Fibroblast of lung (primary cell): ENCODE results near the gene CCSER2. TPM values are rescaled to one million over a fixed set of nuclear protein-coding genes. Genes with fewer than 3 reads are reported as not detected.

Experiments used
- DNase-seq, 2 donors: peaks; one replicate each; pipeline versions ENCODE4 v3.0.0 to v3.0.0-alpha.2; 2010; ENCODE audit warnings: low read depth in 2 of 2
- H2AFZ ChIP-seq: 2 replicates; pipeline ENCODE4 v1.5.1; 2012; ENCODE audit warnings: low read length, control low read depth, inconsistent platforms
- H3K27ac ChIP-seq: 2 replicates; pipeline ENCODE4 v1.5.1; 2011; ENCODE audit warnings: low read length, control low read depth; ENCODE audit not compliant: insufficient read depth
- H3K27me3 ChIP-seq: 2 replicates; pipeline ENCODE4 v1.5.1; 2011; ENCODE audit warnings: mild to moderate bottlenecking, low read length; ENCODE audit not compliant: control insufficient read depth, insufficient read depth
- H3K36me3 ChIP-seq: 2 replicates; pipeline ENCODE4 v1.5.1; 2011; ENCODE audit warnings: low read length; ENCODE audit not compliant: control insufficient read depth, insufficient read depth
- H3K4me1 ChIP-seq: 2 replicates; pipeline ENCODE4 v1.5.1; 2011; ENCODE audit warnings: low read length; ENCODE audit not compliant: control insufficient read depth, insufficient read depth; ENCODE audit errors: extremely low read depth
- H3K4me2 ChIP-seq: 2 replicates; pipeline ENCODE4 v1.5.1; 2011; ENCODE audit warnings: low read length, control low read depth; ENCODE audit not compliant: insufficient read depth; ENCODE audit errors: extremely low read depth
- H3K4me3 ChIP-seq, 4 experiments: fragments of 200-600 bp in 1 of 4; sonication (generic) in 1 of 4; replicated peaks in 1 of 4; 2 replicates each; pipeline ENCODE4 v1.5.1; 2011 to 2016; ENCODE audit warnings: low read length in 4 of 4, low read depth in 3 of 4, mild to moderate bottlenecking in 3 of 4, control low read depth in 2 of 4, inconsistent platforms in 1 of 4, mixed read lengths in 1 of 4; ENCODE audit not compliant: insufficient read depth in 1 of 4; ENCODE audit errors: control extremely low read depth in 1 of 4
- H3K79me2 ChIP-seq: 2 replicates; pipeline ENCODE4 v1.5.1; 2012; ENCODE audit warnings: mild to moderate bottlenecking, low read length, inconsistent platforms; ENCODE audit not compliant: control insufficient read depth, insufficient read depth
- H3K9ac ChIP-seq: 2 replicates; pipeline ENCODE4 v1.5.1; 2011; ENCODE audit warnings: mild to moderate bottlenecking, low read length, control low read depth; ENCODE audit not compliant: insufficient read depth
- H3K9me3 ChIP-seq: 2 replicates; pipeline ENCODE4 v1.5.1; 2012; ENCODE audit warnings: low read depth, low read length; ENCODE audit not compliant: control insufficient read depth, insufficient read depth
- H4K20me1 ChIP-seq: 2 replicates; pipeline ENCODE4 v1.5.1; 2011; ENCODE audit warnings: low read length; ENCODE audit not compliant: control insufficient read depth, insufficient read depth; ENCODE audit errors: extremely low read depth
- EZH2 ChIP-seq: IDR thresholded peaks from 2 replicates; pipeline ENCODE4 v1.5.1; 2012; ENCODE audit warnings: low read length, control low read depth, mild to moderate bottlenecking; ENCODE audit errors: missing control alignments
- polyA plus RNA-seq, 2 donors: library from polyadenylated mRNA; depleted of rRNA in 1 of 2; stranded (reverse) in 1 of 2; unstranded in 1 of 2; fragments of >200 nt; gene quantifications; 2 replicates each; pipeline ENCODE4 v1.2.1, GENCODE V29; 2011 to 2012; ENCODE audit warnings: missing spikeins in 1 of 2
- total RNA-seq: library from RNA; depleted of rRNA; stranded (reverse); fragments of >200 nt; gene quantifications from 2 replicates; pipeline ENCODE4 v1.2.1, GENCODE V29; 2014
- TF ChIP-seq, protein P1 (sequence below), 2 donors: IDR thresholded peaks in 1 of 2; conservative IDR thresholded peaks in 1 of 2; 1 replicate in 1 of 2; 2 replicates in 1 of 2; pipeline ENCODE4 v1.5.1; 2011 to 2012; ENCODE audit warnings: low read length in 2 of 2, control low read depth in 1 of 2, inconsistent platforms in 1 of 2, low read depth in 1 of 2, mild to moderate bottlenecking in 1 of 2

Gene CCSER2
- total and polyA plus RNA-seq, 2 donors (not counting 1 experiment from before 2014, with no cell fraction given), result 28.2 to 65.4 TPM

DNA sequence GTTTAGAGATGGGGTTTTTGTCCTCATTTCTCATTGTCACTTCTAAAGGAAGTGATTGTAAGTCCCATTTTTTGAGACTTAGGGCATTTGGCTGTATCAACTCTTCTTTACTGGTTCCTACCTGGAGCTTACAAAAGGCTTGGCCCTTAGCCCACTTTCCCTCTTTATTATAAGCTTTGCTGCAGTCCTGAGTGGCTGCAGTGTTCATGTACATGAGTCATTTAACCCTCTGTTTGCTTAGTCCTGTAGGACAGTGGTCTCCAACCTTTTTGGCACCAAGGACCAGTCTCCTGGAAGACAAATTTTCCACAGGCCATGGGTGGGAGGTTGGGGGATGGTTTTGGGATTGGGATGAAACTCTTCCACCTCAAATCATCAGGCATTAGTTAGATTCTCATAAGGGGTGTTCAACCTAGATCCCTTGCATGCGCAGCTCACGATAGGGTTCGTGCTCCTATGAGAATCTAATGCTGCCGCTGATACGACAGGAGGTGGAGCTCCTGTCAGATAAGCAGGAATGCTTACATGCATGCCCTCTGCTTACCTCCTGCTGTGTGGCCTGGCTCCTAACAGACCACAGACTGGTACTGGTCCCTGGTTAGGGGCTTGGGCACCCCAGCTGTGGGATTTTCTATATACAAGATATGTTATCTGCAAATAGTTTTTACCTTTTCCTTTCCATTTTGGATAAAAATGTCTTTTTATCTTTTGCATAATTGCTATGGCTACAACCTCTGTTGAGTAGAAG is 99.7 kb downstream of the CCSER2 start:
- Histone ChIP-seq H3K4me2 (no peak overlapping the region), H2AFZ (no peak overlapping the region), H3K9ac (no peak overlapping the region), H3K36me3 (no peaks in the 10 kb centered on the region), H3K9me3 (no peaks in the 10 kb centered on the region), H3K27ac (no peak overlapping the region), H3K4me3 (no peak overlapping the region), H3K4me1 (peaks cover 8% of the 10 kb centered on the region), H3K79me2 (peaks cover 20% of the 10 kb centered on the region), H3K27me3 (no peaks in the 10 kb centered on the region), H4K20me1 (no peaks in the 10 kb centered on the region)
- DNase-seq, result peak in 1 of 2 donors; percentile 57
- TF ChIP-seq EZH2, result no peak
- TF ChIP-seq, protein P1, sequence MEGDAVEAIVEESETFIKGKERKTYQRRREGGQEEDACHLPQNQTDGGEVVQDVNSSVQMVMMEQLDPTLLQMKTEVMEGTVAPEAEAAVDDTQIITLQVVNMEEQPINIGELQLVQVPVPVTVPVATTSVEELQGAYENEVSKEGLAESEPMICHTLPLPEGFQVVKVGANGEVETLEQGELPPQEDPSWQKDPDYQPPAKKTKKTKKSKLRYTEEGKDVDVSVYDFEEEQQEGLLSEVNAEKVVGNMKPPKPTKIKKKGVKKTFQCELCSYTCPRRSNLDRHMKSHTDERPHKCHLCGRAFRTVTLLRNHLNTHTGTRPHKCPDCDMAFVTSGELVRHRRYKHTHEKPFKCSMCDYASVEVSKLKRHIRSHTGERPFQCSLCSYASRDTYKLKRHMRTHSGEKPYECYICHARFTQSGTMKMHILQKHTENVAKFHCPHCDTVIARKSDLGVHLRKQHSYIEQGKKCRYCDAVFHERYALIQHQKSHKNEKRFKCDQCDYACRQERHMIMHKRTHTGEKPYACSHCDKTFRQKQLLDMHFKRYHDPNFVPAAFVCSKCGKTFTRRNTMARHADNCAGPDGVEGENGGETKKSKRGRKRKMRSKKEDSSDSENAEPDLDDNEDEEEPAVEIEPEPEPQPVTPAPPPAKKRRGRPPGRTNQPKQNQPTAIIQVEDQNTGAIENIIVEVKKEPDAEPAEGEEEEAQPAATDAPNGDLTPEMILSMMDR (conservative IDR thresholded peaks at IDR 0.05 in 1 of 2, IDR thresholded peaks at IDR 0.05 in 1 of 2; ENCODE audit: low read depth in 1 of 2, low read length in 2 of 2), result no peak

DNA sequence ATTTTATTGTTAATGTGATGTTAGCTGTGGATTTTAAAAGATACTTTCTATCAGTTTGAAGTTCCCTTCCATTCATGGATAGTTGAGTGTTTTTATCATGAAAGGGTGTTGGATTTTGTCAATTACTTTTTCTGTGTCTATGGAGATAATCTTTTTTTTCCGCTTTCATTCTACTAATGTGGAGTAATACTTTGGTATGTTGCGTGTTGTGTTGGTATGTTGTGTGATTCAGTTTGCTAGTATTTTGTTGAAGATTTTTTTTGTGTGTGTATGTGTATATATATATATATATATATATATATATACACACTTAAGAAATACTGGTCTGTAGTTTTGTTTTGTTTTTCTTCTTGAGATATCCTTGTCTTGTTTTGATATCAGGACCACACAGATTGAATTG is 100.3 kb downstream of the CCSER2 start:
- DNase-seq, result no peak
- no peak overlapping the region for H3K27ac ChIP-seq

DNA sequence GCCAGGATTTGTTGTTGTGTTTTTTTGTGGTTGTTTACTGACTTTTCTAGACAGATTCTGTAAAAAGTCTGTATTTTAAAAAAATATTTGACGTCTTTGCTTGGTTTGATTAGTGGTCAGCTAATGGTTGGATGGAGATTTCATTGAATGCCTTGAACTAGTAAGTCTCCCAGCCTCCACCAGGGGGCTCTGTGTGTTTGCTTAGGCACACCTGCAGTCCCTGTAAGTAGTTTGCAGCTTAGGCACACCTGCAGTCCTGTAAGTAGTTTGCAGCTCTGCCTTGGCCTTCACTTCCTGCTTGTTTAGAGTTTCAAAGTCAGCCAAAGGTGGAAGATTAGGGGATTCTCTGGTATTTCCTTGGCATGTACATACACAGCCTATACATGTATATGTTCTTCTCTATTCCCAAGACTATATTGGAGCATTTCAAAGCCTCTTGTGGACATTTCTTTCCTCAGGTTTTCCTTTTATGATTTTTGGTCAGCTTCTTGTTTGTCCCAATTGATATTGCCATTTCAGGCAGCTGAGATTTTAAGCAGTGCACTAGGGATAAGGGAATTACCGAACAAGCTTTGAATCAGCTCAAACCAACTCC is 101.6 kb downstream of the CCSER2 start:
- DNase-seq, result peak; percentile 41 to 53
- H3K27me3 ChIP-seq, result no peaks in the 10 kb centered on the region
- H3K4me3 ChIP-seq, result no peak overlapping the region
- H2AFZ ChIP-seq, result no peak overlapping the region
- H3K9me3 ChIP-seq, result no peaks in the 10 kb centered on the region
- H3K4me2 ChIP-seq, result no peak overlapping the region
- H3K4me1 ChIP-seq, result peaks cover 2% of the 10 kb centered on the region
- no peak overlapping the region for H3K27ac ChIP-seq
- no peaks in the 10 kb centered on the region for H3K36me3 ChIP-seq
- H3K9ac ChIP-seq, result no peak overlapping the region
- H4K20me1 ChIP-seq, result no peaks in the 10 kb centered on the region
- TF ChIP-seq EZH2, result no peak
- TF ChIP-seq, protein P1 (conservative IDR thresholded peaks at IDR 0.05 in 1 of 2, IDR thresholded peaks at IDR 0.05 in 1 of 2; ENCODE audit: low read depth in 1 of 2, low read length in 2 of 2), result peak; percentile 48 to 77
- peaks cover 20% of the 10 kb centered on the region for H3K79me2 ChIP-seq

More for the DNA sequence above, 100.3 kb downstream of the CCSER2 start:
- H3K9ac ChIP-seq, result no peak overlapping the region
- H3K4me1 ChIP-seq, result peaks cover 8% of the 10 kb centered on the region
- H3K36me3 ChIP-seq, result no peaks in the 10 kb centered on the region
- H3K27me3 ChIP-seq, result no peaks in the 10 kb centered on the region
- H3K79me2 ChIP-seq, result peaks cover 20% of the 10 kb centered on the region
- H3K9me3 ChIP-seq, result no peaks in the 10 kb centered on the region
- no peak overlapping the region for H3K4me3 ChIP-seq
- no peak overlapping the region for H3K4me2 ChIP-seq
- H2AFZ ChIP-seq, result no peak overlapping the region
- TF ChIP-seq, protein P1 (conservative IDR thresholded peaks at IDR 0.05 in 1 of 2, IDR thresholded peaks at IDR 0.05 in 1 of 2; ENCODE audit: low read depth in 1 of 2, low read length in 2 of 2), result no peak
- TF ChIP-seq EZH2, result no peak
- no peaks in the 10 kb centered on the region for H4K20me1 ChIP-seq
